SK-MEL-5 (cell line): Measurements from ENCODE around the gene VANGL2. TPM values are rescaled to one million over a fixed set of nuclear protein-coding genes. Genes with fewer than 3 reads are reported as not detected.

ENCODE experiments used
- DNase-seq: peaks from one replicate; pipeline ENCODE4 v3.0.0-alpha.2; 2016; ENCODE audit warnings: low read depth, low spot score
- in situ Hi-C: cut with HindIII; loops from 2 replicates; pipeline ENCODE4 v1.10.0; 2016; ENCODE audit warnings: low sequenced_read_pairs, high pct_unique_total_duplicates, low pct_unique_long_range_greater_than_20kb
- small RNA-seq, 2 experiments: library from RNA; depleted of rRNA; stranded (forward); fragments of <200 nt; gene quantifications; one replicate each; pipeline ENCODE3, GENCODE V24; 2014
- total RNA-seq: library from RNA; depleted of rRNA; stranded (reverse); fragments of >200 nt; shearing (Covaris generic); gene quantifications from 2 replicates; pipeline ENCODE4 v1.2.3, GENCODE V29; 2014; rRNA removed

Gene VANGL2
- total RNA-seq, 1 experiment from 2014 or later = 1.8 TPM

DNA sequence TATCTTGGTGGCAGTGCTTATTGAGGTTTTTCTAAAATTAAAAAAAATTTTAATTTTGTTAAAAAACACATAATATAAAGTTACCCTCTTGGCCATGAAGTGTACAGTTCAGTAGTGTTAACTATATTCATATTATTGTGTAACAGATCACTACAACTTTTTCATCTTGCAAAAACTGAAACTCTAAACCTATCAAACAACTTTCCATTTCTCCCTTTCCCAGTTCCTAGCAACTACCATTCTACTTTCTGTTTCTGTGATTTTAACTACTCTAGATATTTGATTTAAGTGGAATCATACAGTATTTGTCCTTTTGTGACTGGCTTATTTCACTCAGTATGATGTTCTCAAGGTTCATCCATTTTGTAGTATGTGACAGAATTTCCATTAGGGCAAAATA is 67.2 kb downstream of the VANGL2 start:
- in situ Hi-C loops = no loop called here
- DNase-seq = no peak

- DNase-seq = no peak
- in situ Hi-C loops = no loop called here
Observed at GRCh38 chr1:160471253-160471652, 70.9 kb downstream of the VANGL2 start.

DNA sequence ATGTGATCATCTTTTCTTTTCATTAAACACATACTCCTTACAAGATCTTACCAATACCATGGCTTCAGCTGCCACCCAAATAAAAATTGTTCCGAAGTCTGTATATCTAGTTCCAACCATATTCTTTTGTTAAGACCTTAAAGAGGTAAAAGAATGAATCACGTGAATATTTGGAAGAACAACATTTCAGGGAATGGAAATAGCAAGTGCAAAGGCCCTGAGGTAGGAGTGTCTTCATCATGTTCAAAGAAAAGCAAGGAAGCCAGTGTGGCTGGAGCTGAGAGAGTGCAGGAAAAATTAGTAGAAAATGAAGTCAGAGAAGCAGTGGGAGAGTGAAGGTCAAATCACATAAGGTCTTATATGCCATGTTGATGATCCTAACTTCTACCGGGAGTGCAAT is 71.7 kb downstream of the VANGL2 start:
- DNase-seq = no peak
- in situ Hi-C loops = no loop called here

DNA sequence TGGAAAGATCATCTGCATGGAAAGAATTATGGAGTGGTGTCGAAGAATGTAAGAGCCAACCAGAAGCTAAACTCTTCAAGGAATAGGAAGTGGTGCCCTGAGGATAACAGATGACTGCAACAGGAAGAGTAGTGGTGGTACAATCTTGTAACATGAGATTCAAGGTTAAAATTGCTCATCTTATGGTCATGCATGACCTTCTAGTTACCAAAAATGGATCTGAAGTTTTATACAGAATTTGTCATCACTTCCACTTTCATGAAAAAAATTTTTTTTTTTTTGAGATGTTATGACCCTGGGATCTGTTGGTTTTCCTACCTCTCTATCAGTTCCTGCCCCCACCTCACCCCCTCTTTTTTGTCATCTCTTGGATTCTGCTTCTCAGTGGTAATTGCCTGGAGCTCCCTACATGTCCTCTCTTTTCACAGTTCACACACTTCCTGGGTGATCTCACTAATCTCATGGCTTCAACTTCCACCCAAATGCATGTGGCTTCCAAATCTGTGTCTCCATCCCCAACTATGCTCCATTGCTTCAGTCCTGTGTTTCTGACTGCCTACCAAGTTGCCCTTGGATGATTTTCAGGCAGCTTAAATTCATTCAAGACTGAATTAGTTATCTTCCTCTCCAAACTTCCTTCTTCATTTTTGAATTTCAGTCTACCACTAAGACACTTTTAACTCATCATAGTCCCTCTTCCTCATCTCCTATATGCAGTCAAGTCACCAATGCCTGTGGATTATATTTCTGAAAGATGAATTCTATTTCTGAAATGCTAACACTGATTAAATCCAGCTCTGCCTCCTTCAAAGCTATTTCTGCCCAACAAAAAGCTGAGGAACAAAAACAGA is 74.3 kb downstream of the VANGL2 start:
- in situ Hi-C loops = no loop called here
- no peak for DNase-seq

Small RNA genes within 50 kb of the gene (small RNA-seq; reads per million reads assigned to genes)
- 0.04 to 0.14 reads per million in 2 experiments for gene RNU4-42P

Other genes with a start within 250 kb of the VANGL2 start
- gene ATP1A4, start 249.0 kb upstream of the VANGL2 start, total RNA-seq = 0.11 TPM in 1 of 2 replicates, not detected in the other
- not detected in 2 replicates for gene CASQ1, start 210.0 kb upstream of the VANGL2 start, total RNA-seq
- gene PEA15, start 195.2 kb upstream of the VANGL2 start, total RNA-seq = 51.9 and 59.8 TPM in 2 replicates
- 61.5 and 62.1 TPM in 2 replicates for gene DCAF8, start 138.0 kb upstream of the VANGL2 start, total RNA-seq
- gene PEX19, start 115.4 kb upstream of the VANGL2 start, total RNA-seq = 46.2 and 47.4 TPM in 2 replicates
- 183 and 186 TPM in 2 replicates for gene COPA, start 57.3 kb upstream of the VANGL2 start, total RNA-seq
- gene NCSTN, start 57.2 kb upstream of the VANGL2 start, total RNA-seq = 85.8 and 87.3 TPM in 2 replicates
- gene NHLH1, start 33.5 kb upstream of the VANGL2 start, total RNA-seq = not detected in 2 replicates
- gene SLAMF6, start 122.7 kb downstream of the VANGL2 start, total RNA-seq = not detected in 2 replicates
- gene CD84, start 178.9 kb downstream of the VANGL2 start, total RNA-seq = not detected in 2 replicates
- not detected in 2 replicates for gene SLAMF1, start 246.5 kb downstream of the VANGL2 start, total RNA-seq